ENCODE results near the gene NOP14. TPM values are rescaled to one million over a fixed set of nuclear protein-coding genes. Genes with fewer than 3 reads are reported as not detected.

NOP14 gene
- total RNA-seq, 6 experiments from 2014 or later: 16.1 to 24.7 (median 19.5) TPM

DNA sequence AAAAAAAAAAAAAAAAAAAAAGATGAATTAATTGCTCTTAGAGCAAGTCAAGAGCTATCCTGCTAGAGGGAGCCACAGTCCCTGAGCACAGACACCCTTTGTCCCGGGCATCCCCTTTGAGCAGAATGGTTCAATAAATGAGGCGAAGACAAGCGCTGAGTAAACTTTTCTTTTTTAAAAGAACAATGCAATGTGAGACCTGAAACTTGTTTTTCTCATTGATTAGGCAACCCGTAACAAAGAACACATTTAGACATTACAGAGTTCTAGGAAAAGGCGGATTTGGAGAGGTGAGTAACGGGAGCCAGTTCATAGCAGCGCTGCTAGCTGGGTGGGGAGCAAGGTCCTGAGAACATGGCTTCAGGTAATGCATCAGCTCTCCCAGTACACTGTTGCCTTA is 46.2 kb upstream of the NOP14 start:
- Histone ChIP-seq H3K4me1 (peaks cover 0 to 11% (median 0%) of the 10 kb centered on the region in 4 donors), H3K9me3 (no peaks in the 10 kb centered on the region), H3K27ac (no peak overlapping the region), H3K36me3 (no peaks in the 10 kb centered on the region), H3K27me3 (no peaks in the 10 kb centered on the region), H3K4me3 (no peak overlapping the region)
- TF ChIP-seq, protein P1, sequence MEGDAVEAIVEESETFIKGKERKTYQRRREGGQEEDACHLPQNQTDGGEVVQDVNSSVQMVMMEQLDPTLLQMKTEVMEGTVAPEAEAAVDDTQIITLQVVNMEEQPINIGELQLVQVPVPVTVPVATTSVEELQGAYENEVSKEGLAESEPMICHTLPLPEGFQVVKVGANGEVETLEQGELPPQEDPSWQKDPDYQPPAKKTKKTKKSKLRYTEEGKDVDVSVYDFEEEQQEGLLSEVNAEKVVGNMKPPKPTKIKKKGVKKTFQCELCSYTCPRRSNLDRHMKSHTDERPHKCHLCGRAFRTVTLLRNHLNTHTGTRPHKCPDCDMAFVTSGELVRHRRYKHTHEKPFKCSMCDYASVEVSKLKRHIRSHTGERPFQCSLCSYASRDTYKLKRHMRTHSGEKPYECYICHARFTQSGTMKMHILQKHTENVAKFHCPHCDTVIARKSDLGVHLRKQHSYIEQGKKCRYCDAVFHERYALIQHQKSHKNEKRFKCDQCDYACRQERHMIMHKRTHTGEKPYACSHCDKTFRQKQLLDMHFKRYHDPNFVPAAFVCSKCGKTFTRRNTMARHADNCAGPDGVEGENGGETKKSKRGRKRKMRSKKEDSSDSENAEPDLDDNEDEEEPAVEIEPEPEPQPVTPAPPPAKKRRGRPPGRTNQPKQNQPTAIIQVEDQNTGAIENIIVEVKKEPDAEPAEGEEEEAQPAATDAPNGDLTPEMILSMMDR (IDR thresholded peaks at IDR 0.05): peak in 3 of 4 donors; percentile 24 to 36 (median 26)
- TF ChIP-seq POLR2A (IDR thresholded peaks at IDR 0.05): no peak
- DNase-seq (peak in 1 of 3 donors; percentile 27), ATAC-seq (peak; percentile 41 to 62 (median 52))
- intact Hi-C loops (cut with DNase I): no loop called here
- WGBS (ENCODE audit: insufficient coverage, low coverage, low lambda C conversion rate, missing lambda C conversion rate): 43% methylated on average over 7 of the region's 7 CpGs

DNA sequence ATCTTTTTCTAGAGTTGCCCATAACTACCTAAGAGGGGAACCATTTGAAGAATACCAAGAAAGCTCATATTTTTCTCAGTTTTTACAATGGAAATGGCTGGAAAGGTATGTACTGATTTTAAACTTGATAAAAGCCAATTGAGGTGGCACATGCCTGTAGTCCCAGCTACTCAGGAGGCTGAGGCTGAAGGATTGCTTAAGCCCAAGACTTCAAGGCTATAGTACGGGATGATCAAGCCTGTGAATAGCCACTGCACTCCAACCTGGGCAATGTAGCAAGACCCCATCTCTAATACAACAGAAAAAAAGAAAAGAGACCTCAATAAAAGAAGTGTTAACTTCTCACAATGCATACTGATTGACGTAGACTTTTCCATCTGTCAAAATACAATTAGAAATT is 44.5 kb upstream of the NOP14 start:
- H3K9me3 ChIP-seq: no peaks in the 10 kb centered on the region
- intact Hi-C loops (cut with DNase I): no loop called here
- TF ChIP-seq, protein P1 (IDR thresholded peaks at IDR 0.05): no peak
- no peak for TF ChIP-seq POLR2A (IDR thresholded peaks at IDR 0.05)
- ATAC-seq: no peak
- H3K27me3 ChIP-seq: no peaks in the 10 kb centered on the region
- WGBS (ENCODE audit: insufficient coverage, low coverage, low lambda C conversion rate, missing lambda C conversion rate): 73% methylated on average over 2 of the region's 2 CpGs
- H3K4me1 ChIP-seq: no peaks in the 10 kb centered on the region
- no peak overlapping the region for H3K4me3 ChIP-seq
- DNase-seq: no peak
- no peaks in the 10 kb centered on the region for H3K36me3 ChIP-seq
- no peak overlapping the region for H3K27ac ChIP-seq

DNA sequence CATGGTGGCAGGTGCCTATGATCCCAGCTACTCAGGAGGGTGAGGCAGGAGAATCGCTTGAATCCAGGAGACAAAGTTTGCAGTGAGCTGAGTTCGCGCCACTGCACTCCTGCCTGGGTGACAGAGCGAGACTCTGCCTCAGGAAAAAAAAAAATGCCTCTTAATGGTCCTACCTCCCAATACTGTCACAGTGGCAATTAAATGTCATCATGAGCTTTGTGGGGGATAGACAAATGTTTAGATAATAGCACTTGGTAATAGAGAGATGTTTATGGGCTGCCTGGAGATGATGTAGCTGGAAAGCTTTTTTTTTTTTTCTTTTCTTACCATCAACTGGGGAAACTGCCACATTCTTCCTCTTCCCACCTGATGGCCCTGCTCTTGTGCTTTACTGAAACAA is 33.2 kb upstream of the NOP14 start:
- 87% methylated on average over 4 of the region's 4 CpGs for WGBS (ENCODE audit: insufficient coverage, low coverage, low lambda C conversion rate, missing lambda C conversion rate)

DNA sequence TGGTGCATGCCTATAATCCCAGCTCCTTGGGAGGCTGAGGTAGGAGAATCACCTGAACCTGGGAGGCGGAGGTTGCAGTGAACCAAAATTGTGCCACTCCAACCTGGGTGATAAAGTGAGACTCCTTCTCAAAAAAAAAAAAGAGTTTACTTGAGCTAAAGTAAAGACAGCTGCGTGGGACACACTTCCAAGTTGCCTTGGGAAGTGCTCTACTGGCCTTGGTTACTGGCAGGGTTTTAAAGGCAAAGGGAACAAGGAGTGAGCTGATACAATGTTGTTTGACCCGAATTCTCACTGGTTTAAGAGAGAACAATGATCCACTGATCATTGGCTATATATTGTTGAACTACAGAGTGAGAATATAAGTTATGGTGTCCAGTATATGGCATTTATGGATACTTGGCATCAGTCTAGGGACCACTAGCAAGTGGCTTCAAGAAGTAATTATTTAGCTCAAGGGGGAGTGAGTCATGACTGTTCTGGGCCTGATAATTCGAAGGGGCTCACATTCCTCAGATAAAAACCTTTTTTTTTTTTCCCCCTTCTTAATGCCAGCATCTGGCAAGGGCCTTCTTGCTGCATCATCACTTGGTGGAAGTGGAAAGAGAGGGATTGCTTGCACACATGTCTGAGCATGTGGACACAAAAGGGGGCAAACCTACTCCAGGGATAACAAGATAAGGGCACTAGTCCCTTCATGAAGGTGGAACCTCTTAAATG is 32.5 kb upstream of the NOP14 start:
- TF ChIP-seq, protein P1 (IDR thresholded peaks at IDR 0.05): no peak
- TF ChIP-seq POLR2A (IDR thresholded peaks at IDR 0.05): no peak
- intact Hi-C loops (cut with DNase I): no loop called here
- Histone ChIP-seq H3K27me3 (no peaks in the 10 kb centered on the region), H3K9me3 (no peaks in the 10 kb centered on the region), H3K36me3 (no peaks in the 10 kb centered on the region), H3K4me1 (no peaks in the 10 kb centered on the region), H3K4me3 (no peak overlapping the region), H3K27ac (no peak overlapping the region)
- 73% methylated on average over 4 of the region's 4 CpGs for WGBS (ENCODE audit: insufficient coverage, low coverage, low lambda C conversion rate, missing lambda C conversion rate)
- DNase-seq (no peak), ATAC-seq (no peak)

More for the DNA sequence above, 33.2 kb upstream of the NOP14 start:
- Histone ChIP-seq H3K9me3 (no peaks in the 10 kb centered on the region), H3K4me3 (no peak overlapping the region), H3K36me3 (no peaks in the 10 kb centered on the region), H3K27me3 (no peaks in the 10 kb centered on the region), H3K4me1 (no peaks in the 10 kb centered on the region), H3K27ac (no peak overlapping the region)
- no peak for DNase-seq
- no peak for ATAC-seq
- TF ChIP-seq, protein P1 (IDR thresholded peaks at IDR 0.05): no peak
- TF ChIP-seq POLR2A (IDR thresholded peaks at IDR 0.05): no peak
- intact Hi-C loops (cut with DNase I): no loop called here
